Fibroblast of villous mesenchyme (primary cell): ENCODE measurements around the gene FDPS. TPM values are rescaled to one million over a fixed set of nuclear protein-coding genes. Genes with fewer than 3 reads are reported as not detected.

Experiments
- DNase-seq: peaks from one replicate; pipeline ENCODE4 v3.0.0-alpha.2; 2010; ENCODE audit warnings: low read depth
- H3K4me3 ChIP-seq: 2 replicates; pipeline ENCODE4 v1.5.1; 2011; ENCODE audit warnings: low read depth, mild to moderate bottlenecking, low read length
- total RNA-seq: library from RNA; depleted of rRNA; stranded (reverse); fragments of >200 nt; gene quantifications from 2 replicates; pipeline ENCODE4 v1.2.3, GENCODE V29; 2012
- TF ChIP-seq, protein P1 (sequence below): IDR thresholded peaks from 2 replicates; pipeline ENCODE4 v1.5.1; 2012; ENCODE audit warnings: low read depth, mild to moderate bottlenecking, low read length; ENCODE audit not compliant: insufficient read depth

The FDPS gene
- total RNA-seq, 1 donor, result 427 TPM

- DNase-seq, result peak; percentile 35
- TF ChIP-seq, protein P1, sequence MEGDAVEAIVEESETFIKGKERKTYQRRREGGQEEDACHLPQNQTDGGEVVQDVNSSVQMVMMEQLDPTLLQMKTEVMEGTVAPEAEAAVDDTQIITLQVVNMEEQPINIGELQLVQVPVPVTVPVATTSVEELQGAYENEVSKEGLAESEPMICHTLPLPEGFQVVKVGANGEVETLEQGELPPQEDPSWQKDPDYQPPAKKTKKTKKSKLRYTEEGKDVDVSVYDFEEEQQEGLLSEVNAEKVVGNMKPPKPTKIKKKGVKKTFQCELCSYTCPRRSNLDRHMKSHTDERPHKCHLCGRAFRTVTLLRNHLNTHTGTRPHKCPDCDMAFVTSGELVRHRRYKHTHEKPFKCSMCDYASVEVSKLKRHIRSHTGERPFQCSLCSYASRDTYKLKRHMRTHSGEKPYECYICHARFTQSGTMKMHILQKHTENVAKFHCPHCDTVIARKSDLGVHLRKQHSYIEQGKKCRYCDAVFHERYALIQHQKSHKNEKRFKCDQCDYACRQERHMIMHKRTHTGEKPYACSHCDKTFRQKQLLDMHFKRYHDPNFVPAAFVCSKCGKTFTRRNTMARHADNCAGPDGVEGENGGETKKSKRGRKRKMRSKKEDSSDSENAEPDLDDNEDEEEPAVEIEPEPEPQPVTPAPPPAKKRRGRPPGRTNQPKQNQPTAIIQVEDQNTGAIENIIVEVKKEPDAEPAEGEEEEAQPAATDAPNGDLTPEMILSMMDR, result peak; percentile 38
- peak overlapping the region; percentile 66 for H3K4me3 ChIP-seq
Observed at GRCh38 chr1:155277902-155278688, 30.6 kb upstream of the FDPS start.

GRCh38 chr1:155278689-155279160 is 29.9 kb upstream of the FDPS start:
- H3K4me3 ChIP-seq, result no peak overlapping the region
- DNase-seq, result no peak
- TF ChIP-seq, protein P1, result no peak

- DNase-seq, result no peak
- H3K4me3 ChIP-seq, result no peak overlapping the region
- TF ChIP-seq, protein P1, result no peak
Observed at GRCh38 chr1:155279268-155279667, 29.4 kb upstream of the FDPS start.

DNA sequence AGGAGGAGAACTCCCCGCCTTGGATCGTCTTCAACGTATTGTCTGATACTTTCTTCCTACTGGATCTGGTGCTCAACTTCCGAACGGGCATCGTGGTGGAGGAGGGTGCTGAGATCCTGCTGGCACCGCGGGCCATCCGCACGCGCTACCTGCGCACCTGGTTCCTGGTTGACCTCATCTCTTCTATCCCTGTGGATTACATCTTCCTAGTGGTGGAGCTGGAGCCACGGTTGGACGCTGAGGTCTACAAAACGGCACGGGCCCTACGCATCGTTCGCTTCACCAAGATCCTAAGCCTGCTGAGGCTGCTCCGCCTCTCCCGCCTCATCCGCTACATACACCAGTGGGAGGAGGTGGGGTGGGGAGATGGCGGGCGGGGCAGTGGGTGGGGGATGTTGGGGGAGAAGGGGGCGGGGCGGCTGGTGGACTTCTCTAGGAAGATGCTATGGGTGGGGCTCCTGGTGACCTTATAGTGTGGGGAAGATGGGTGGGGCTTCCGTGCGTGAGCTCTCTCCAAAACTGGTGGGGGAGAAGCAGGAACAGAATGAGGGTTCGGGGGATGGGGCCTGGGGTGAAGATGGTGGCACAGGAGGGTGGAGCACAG is 26.1 kb upstream of the FDPS start:
- H3K4me3 ChIP-seq, result no peak overlapping the region
- TF ChIP-seq, protein P1, result no peak
- DNase-seq, result no peak

DNA sequence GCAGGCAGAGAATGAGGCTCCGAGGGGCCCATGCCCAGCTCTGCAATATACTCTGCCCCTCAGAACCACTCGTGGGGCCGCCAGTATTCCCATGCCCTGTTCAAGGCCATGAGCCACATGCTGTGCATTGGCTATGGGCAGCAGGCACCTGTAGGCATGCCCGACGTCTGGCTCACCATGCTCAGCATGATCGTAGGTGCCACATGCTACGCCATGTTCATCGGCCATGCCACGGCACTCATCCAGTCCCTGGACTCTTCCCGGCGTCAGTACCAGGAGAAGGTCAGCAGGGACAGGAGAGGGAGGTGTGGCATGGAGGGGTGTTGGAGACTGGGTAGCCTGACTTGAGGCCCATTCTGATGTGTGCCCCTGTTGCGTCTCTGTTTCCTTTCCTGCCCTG is 24.2 kb upstream of the FDPS start:
- no peak for DNase-seq
- TF ChIP-seq, protein P1, result no peak
- no peak overlapping the region for H3K4me3 ChIP-seq

DNA sequence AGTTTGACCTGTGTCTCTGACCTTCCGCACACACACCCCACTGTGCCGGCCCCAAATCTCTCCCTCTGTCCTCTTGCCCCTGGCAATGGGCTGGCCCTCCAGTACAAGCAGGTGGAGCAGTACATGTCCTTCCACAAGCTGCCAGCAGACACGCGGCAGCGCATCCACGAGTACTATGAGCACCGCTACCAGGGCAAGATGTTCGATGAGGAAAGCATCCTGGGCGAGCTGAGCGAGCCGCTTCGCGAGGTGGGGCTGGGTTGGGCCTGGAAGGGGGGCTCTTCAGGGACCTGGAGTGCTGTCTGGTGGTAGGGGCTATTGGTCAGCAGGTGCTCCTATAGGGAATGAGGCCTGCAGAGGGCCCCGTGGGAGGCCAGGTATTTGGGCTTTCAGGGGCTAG is 23.6 kb upstream of the FDPS start:
- TF ChIP-seq, protein P1, result no peak
- DNase-seq, result no peak
- H3K4me3 ChIP-seq, result no peak overlapping the region
